H1 (cell line): ENCODE results near the gene ZNF593.
A peak's percentile ranks its signal among the peaks of the same experiment; 100 is the strongest.

Experiments used
- ASH2L ChIP-seq: fragments of 200-600, 300-600 bp; sonication (generic); IDR thresholded peaks from one replicate; pipeline ENCODE4 v1.7.1; 2017; ENCODE audit warnings: low read length
- ATF3 ChIP-seq: IDR thresholded peaks from 2 replicates; pipeline ENCODE4 v1.6.1; 2011; ENCODE audit warnings: low read depth, mild to moderate bottlenecking, low read length; ENCODE audit not compliant: insufficient read depth
- CTCF ChIP-seq, 3 experiments: IDR thresholded peaks; 1 replicate in 2 of 3; 2 replicates in 1 of 3; pipeline versions ENCODE4 v1.5.1 to v1.6.1; 2011; ENCODE audit warnings: low read length in 3 of 3, mild to moderate bottlenecking in 3 of 3, inconsistent platforms in 2 of 3, low read depth in 1 of 3, moderate library complexity in 1 of 3; ENCODE audit not compliant: insufficient read depth in 1 of 3; ENCODE audit errors: control extremely low read depth in 1 of 3
- EZH2 ChIP-seq: fragments of 200-600 bp; sonication (generic); IDR thresholded peaks from 2 replicates; pipeline ENCODE4 v1.7.1; 2012; ENCODE audit warnings: low read depth, mild to moderate bottlenecking, moderate library complexity, low read length, inconsistent platforms; ENCODE audit not compliant: severe bottlenecking
- JUND ChIP-seq: IDR thresholded peaks from 2 replicates; pipeline ENCODE4 v1.6.1; 2011; ENCODE audit warnings: mild to moderate bottlenecking, improper control_type of control experiment, low read length
- POLR2A ChIP-seq, 2 experiments: IDR thresholded peaks; 1 replicate in 1 of 2; 2 replicates in 1 of 2; pipeline ENCODE4 v1.6.1; 2011; ENCODE audit warnings: low read depth in 2 of 2, low read length in 2 of 2, mild to moderate bottlenecking in 2 of 2; ENCODE audit errors: control extremely low read depth in 1 of 2
- POLR2AphosphoS5 ChIP-seq: IDR thresholded peaks from 2 replicates; pipeline ENCODE4 v1.6.1; 2011; ENCODE audit warnings: low read depth, low read length
- RXRA ChIP-seq: IDR thresholded peaks from 2 replicates; pipeline ENCODE4 v1.6.1; 2011; ENCODE audit warnings: low read depth, mild to moderate bottlenecking, low read length, moderate library complexity; ENCODE audit not compliant: insufficient read depth
- TEAD4 ChIP-seq: IDR thresholded peaks from 2 replicates; pipeline ENCODE4 v1.6.1; 2012; ENCODE audit warnings: low read depth, low read length, inconsistent platforms, mixed read lengths
- YY1 ChIP-seq: IDR thresholded peaks from 2 replicates; pipeline ENCODE4 v1.6.1; 2011; ENCODE audit warnings: low read depth, mild to moderate bottlenecking, low read length

- TF ChIP-seq TEAD4 (no peak), POLR2AphosphoS5 (no peak), POLR2A (IDR thresholded peaks at IDR 0.05; ENCODE audit: control extremely low read depth in 1 of 2, low read depth in 2 of 2, low read length in 2 of 2) (no peak), CTCF (IDR thresholded peaks at IDR 0.05; ENCODE audit: control extremely low read depth in 1 of 3, insufficient read depth in 1 of 3, low read depth in 1 of 3, low read length in 3 of 3) (peak; percentile 49 to 86 (median 79)), JUND (no peak), RXRA (no peak), YY1 (0 out of 2 replicates have a peak, but pooled peaks have one; percentile 25), ATF3 (no peak), EZH2 (no peak), ASH2L (no peak)
Observed at GRCh38 chr1:26145041-26145959, 24.4 kb upstream of the ZNF593 start.
